ENCODE measurements around the gene GLIS1.

GLIS1 gene

DNA sequence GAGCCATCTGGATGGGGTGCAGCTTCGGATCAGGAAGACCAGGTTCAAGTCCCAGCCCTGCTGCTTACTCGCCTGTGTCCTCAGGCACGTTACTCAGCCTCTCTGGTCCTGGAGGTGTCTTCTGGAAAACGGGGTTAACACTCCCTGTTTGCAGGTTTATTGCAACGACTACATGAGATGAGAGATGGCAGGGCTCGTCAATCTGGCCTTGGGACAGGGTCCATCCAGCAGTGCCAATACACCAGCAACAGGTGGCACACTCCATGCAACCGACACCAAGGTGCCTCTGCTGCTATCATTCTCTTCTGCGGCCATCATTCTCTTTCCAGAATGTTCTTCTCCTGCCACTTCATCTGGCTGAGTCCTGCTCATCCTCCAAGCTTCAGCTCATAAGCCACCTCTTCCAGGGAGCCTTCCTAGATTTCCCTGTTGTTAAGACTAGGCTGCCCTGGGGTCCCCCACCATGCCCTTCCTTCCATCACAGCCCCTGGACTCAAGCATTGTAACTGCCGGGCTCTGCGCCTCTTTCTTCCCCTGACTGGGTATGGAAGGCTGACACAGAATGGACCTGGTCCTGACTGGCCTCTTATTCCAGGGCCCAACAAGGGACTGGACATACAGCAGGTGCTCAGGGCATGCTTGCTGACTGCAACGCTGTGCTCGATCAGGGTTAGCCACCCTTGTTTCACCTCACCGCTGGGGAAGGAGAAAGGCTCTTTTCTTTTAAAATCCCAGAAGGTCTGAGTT lies 192.4 kb downstream of the GLIS1 start:
- no peak for DNase-seq
- H3K9ac ChIP-seq (ENCODE audit: low read length): no peak overlapping the region
- no peaks in the 10 kb centered on the region for H3K27me3 ChIP-seq (replicated peaks; ENCODE audit: insufficient read depth, low read length)

DNA sequence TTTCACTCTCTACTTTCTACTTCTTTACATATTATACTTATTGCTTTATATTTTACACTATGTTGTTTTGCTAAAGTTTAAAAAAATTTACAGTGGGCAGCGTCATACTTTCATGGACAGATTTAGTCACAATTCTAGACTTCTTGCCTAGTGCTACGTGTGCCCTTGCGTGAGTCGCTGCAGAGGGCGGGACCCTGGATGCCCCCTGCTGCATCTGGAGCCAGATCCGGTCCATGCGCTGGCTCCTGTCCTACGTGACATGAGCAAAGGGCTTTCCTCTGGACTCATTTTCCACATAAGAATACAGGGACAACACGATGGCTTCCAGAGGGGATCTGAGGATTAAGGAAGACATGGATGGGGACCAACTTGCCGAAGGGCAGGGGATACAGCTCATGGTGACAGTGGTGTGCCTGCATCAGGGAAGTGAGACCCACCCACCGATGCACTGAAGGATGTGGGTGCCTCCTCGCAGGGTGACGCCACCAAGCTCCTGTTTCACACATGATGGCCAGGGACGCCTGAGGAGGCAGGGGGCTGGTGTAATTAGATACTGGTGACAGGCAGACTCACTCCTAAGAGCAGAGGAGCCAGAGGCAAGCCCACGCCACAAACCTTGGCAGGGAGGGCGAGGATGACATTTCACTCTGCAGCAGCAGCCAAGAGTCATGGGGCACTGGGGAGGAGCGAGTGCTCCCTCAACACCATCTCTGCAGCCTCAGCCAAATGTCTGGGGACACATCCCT lies 193.1 kb downstream of the GLIS1 start:
- H3K79me2 ChIP-seq (ENCODE audit: low read length): no peaks in the 10 kb centered on the region
- no peaks in the 10 kb centered on the region for H3K9me3 ChIP-seq (replicated peaks; ENCODE audit: insufficient read depth, low read length)
- H2AFZ ChIP-seq (ENCODE audit: low read length): no peak overlapping the region
- H3F3A ChIP-seq (ENCODE audit: insufficient read depth, low read length): no peaks in the 10 kb centered on the region
- TF ChIP-seq EZH2phosphoT487 (IDR thresholded peaks at IDR 0.05; ENCODE audit: low read length): no peak
- TF ChIP-seq, protein P1, sequence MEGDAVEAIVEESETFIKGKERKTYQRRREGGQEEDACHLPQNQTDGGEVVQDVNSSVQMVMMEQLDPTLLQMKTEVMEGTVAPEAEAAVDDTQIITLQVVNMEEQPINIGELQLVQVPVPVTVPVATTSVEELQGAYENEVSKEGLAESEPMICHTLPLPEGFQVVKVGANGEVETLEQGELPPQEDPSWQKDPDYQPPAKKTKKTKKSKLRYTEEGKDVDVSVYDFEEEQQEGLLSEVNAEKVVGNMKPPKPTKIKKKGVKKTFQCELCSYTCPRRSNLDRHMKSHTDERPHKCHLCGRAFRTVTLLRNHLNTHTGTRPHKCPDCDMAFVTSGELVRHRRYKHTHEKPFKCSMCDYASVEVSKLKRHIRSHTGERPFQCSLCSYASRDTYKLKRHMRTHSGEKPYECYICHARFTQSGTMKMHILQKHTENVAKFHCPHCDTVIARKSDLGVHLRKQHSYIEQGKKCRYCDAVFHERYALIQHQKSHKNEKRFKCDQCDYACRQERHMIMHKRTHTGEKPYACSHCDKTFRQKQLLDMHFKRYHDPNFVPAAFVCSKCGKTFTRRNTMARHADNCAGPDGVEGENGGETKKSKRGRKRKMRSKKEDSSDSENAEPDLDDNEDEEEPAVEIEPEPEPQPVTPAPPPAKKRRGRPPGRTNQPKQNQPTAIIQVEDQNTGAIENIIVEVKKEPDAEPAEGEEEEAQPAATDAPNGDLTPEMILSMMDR (IDR thresholded peaks at IDR 0.05; ENCODE audit: low read length): no peak
- no peak for TF ChIP-seq EZH2 (optimal IDR thresholded peaks at IDR 0.05; ENCODE audit: low read depth, low read length)
- H4K20me1 ChIP-seq (ENCODE audit: insufficient read depth, low read length): no peaks in the 10 kb centered on the region
- H3K9me2 ChIP-seq (replicated peaks; ENCODE audit: insufficient read depth, low read length): no peaks in the 10 kb centered on the region
- H3K4me1 ChIP-seq (ENCODE audit: low read length): no peaks in the 10 kb centered on the region
- H3K27ac ChIP-seq (ENCODE audit: low read length): no peak overlapping the region
- H3K36me3 ChIP-seq (replicated peaks; ENCODE audit: insufficient read depth, low read length): no peaks in the 10 kb centered on the region
- no peaks in the 10 kb centered on the region for H3K27me3 ChIP-seq (replicated peaks; ENCODE audit: insufficient read depth, low read length)
- DNase-seq: no peak
- H3K9ac ChIP-seq (ENCODE audit: low read length): no peak overlapping the region
- no peak overlapping the region for H3K4me3 ChIP-seq (ENCODE audit: low read length)
- no peak overlapping the region for H3K4me2 ChIP-seq (ENCODE audit: low read depth, low read length)

More for the DNA sequence above, 192.4 kb downstream of the GLIS1 start:
- Histone ChIP-seq H3K36me3 (replicated peaks; ENCODE audit: insufficient read depth, low read length) (no peaks in the 10 kb centered on the region), H3K4me2 (ENCODE audit: low read depth, low read length) (no peak overlapping the region), H3K9me3 (replicated peaks; ENCODE audit: insufficient read depth, low read length) (no peaks in the 10 kb centered on the region), H3K27ac (ENCODE audit: low read length) (no peak overlapping the region), H3K9me2 (replicated peaks; ENCODE audit: insufficient read depth, low read length) (no peaks in the 10 kb centered on the region), H4K20me1 (ENCODE audit: insufficient read depth, low read length) (no peaks in the 10 kb centered on the region), H3K4me1 (ENCODE audit: low read length) (no peaks in the 10 kb centered on the region), H3K79me2 (ENCODE audit: low read length) (no peaks in the 10 kb centered on the region), H3F3A (ENCODE audit: insufficient read depth, low read length) (no peaks in the 10 kb centered on the region), H2AFZ (ENCODE audit: low read length) (no peak overlapping the region), H3K4me3 (ENCODE audit: low read length) (no peak overlapping the region)
- no peak for TF ChIP-seq EZH2phosphoT487 (IDR thresholded peaks at IDR 0.05; ENCODE audit: low read length)
- TF ChIP-seq EZH2 (optimal IDR thresholded peaks at IDR 0.05; ENCODE audit: low read depth, low read length): no peak
- TF ChIP-seq, protein P1 (IDR thresholded peaks at IDR 0.05; ENCODE audit: low read length): no peak

DNA sequence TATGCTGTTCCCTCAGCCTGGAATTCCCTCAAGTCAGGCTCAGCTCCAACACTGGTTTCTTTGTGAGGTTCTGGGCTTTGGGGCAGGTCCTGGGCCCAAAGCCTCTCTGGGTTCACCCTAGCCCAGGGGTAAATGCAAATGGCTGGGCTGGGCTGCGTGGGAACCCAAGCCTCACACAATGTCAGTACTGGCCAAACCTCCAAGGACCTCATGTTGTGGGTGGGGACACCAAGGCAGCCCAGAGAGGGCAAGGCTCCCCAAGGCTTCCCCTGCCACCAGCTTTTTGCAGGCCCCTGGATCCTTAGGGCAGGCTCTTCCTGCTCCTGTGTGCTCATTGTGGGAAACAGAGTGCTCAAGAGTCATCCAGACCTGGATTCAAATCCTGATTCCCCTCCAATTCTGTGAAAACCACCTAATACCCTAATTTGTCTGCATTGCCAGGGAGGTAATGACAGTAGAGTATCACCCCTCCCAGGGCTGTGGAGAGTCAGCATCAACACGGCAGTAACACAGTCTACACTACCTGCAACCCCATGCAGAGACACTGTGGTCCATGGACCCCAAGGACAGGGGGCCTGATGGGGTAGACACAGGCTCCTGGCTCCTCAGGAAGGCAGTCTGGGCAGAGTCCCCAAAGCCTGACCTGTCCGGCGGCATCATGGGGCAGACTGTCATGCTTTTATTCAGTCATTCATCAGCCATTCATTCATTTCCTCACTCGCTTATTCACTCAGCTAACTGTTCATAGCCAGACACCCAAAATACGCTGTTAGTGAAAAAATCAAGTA lies 194.0 kb downstream of the GLIS1 start:
- no peak overlapping the region for H2AFZ ChIP-seq (ENCODE audit: low read length)
- TF ChIP-seq, protein P1 (IDR thresholded peaks at IDR 0.05; ENCODE audit: low read length): no peak
- no peak for TF ChIP-seq EZH2phosphoT487 (IDR thresholded peaks at IDR 0.05; ENCODE audit: low read length)
- TF ChIP-seq EZH2 (optimal IDR thresholded peaks at IDR 0.05; ENCODE audit: low read depth, low read length): no peak
- H3F3A ChIP-seq (ENCODE audit: insufficient read depth, low read length): no peaks in the 10 kb centered on the region
- no peaks in the 10 kb centered on the region for H3K36me3 ChIP-seq (replicated peaks; ENCODE audit: insufficient read depth, low read length)
- H3K9me2 ChIP-seq (replicated peaks; ENCODE audit: insufficient read depth, low read length): no peaks in the 10 kb centered on the region
- H3K4me1 ChIP-seq (ENCODE audit: low read length): no peaks in the 10 kb centered on the region
- no peak for DNase-seq
- H3K27me3 ChIP-seq (replicated peaks; ENCODE audit: insufficient read depth, low read length): no peaks in the 10 kb centered on the region
- no peak overlapping the region for H3K4me2 ChIP-seq (ENCODE audit: low read depth, low read length)
- H3K9me3 ChIP-seq (replicated peaks; ENCODE audit: insufficient read depth, low read length): no peaks in the 10 kb centered on the region
- no peak overlapping the region for H3K27ac ChIP-seq (ENCODE audit: low read length)
- H3K4me3 ChIP-seq (ENCODE audit: low read length): no peak overlapping the region
- no peaks in the 10 kb centered on the region for H3K79me2 ChIP-seq (ENCODE audit: low read length)
- no peaks in the 10 kb centered on the region for H4K20me1 ChIP-seq (ENCODE audit: insufficient read depth, low read length)
- no peak overlapping the region for H3K9ac ChIP-seq (ENCODE audit: low read length)
